DMS79 treated with DMSO at 0.1 percent for 48 hours (cell line): ENCODE measurements around the gene TEKT5.
"Not testable (repeated sequence)": the region's sequence is repeated elsewhere in the genome, so short reads cannot be mapped to it uniquely, and the experiment has no call there.

ENCODE experiments used
- DNase-seq: peaks from one replicate; lab custom pipeline; 2025; lab: John Stamatoyannopoulos, UW

TEKT5 gene

DNA sequence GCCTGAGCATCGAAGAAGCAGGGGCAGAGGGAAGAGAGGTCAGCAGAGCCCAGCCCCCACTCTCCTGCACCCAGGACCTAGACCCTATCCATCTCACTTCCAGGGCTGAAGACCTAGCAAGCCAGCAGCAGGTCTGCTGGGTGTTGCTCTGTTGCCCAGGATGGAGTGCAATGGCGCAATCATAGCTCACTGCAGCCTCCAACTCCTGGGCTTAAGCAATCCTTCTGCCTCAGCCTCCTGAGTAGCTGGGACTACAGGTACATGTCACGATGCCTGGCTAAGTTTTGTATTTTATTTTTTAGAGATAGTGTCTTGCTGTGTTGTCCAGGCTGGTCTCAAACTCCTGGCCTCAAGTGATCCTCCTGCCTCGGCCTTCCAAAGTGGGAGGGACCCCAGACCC, 61.3 kb downstream of the TEKT5 start:
- not testable (repeated sequence) for DNase-seq

DNA sequence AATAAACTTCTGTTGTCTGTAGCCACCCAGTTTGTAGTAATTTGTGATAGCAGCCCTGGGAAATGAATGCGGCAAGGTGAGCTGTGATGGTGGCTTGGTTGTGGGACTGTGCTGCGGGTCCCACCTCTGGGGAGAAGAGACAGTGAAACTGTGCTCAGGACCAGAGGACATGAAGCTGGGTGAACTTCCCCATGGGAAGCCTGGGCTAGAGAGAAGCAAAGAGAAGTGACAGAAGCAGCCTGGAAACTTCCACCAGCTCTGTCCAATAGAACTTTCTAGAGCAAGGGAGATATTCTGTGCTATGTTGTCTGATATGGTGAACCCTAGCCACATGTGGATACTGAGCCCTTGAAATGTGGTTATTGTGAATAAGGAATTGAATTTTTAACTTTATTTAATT, 62.8 kb downstream of the TEKT5 start:
- DNase-seq, result no peak

DNA sequence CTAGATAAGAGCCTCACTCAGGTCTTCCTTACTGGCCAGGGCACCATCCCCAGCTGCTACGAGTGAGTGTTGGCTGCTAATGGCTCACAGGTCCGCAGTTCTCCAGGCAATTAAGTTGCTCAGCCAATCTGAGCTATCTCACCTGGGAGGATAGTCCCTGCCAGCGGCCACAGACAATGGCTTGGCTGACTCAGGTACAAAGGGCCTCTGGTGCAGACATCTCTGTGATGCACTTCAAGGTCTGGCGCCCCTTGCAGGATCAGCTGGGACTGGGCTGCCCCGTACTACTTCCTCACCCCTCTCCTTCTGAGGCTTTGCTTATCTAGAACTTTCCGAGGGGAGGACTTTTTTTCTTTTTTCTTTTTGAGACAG, 65.2 kb downstream of the TEKT5 start:
- DNase-seq, result no peak

- no peak for DNase-seq
Observed at GRCh38 chr16:10625595-10626357, 69.0 kb downstream of the TEKT5 start.

- DNase-seq, result no peak
Observed at GRCh38 chr16:10624527-10624926, 70.2 kb downstream of the TEKT5 start.

- DNase-seq, result no peak
Observed at GRCh38 chr16:10623059-10623458, 71.7 kb downstream of the TEKT5 start.

- DNase-seq, result no peak
Observed at GRCh38 chr16:10622036-10622921, 72.5 kb downstream of the TEKT5 start.

- DNase-seq, result not testable (repeated sequence)
Observed at GRCh38 chr16:10621216-10621949, 73.3 kb downstream of the TEKT5 start.

DNA sequence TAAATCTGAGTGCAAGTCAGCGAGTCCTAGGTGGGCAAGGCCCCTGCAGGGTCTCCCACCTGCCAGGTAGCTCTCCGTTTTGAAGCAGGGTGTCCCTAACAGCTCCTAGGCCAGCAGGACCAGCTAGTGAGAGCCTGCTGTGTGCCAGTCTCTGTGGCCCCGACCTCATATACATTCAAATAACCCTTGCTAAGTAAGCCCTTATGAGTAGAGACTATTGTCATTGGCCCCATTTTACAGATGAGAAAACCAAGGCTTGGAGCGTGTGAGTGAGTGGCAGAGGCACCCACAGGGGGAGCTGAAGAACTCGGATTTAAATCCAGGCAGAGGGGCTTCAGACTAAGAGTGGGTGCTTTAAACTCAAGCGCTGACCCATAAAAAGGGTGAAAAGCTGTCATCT, 74.6 kb downstream of the TEKT5 start:
- no peak for DNase-seq

GRCh38 chr16:10619271-10619849, 75.4 kb downstream of the TEKT5 start:
- peak; percentile 49 for DNase-seq

DNA sequence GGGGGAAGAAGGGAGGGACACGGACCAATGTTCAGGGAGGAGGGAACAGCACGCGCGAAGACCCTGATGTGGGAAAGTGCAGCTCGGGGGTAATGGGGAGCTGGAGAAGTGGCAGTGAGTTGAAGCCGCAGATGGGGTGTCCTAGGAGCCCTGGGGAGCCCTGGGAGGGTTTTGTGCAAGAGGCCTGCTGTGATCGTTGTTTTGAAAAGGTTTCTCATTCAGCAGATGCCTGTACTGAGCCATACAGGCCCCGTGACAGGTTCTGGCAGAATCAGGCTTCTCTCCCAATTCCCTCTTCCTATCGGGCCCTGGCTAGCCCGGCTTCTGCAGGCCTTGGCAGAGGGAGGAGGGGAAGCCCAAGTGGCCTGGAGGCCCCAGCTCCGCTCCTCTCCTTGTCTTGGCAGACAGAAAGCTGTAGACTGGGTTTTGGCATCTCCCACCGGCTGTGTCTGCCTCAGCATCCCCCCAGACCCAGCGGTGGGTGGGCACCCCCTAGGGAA, 76.0 kb downstream of the TEKT5 start:
- no peak for DNase-seq

DNA sequence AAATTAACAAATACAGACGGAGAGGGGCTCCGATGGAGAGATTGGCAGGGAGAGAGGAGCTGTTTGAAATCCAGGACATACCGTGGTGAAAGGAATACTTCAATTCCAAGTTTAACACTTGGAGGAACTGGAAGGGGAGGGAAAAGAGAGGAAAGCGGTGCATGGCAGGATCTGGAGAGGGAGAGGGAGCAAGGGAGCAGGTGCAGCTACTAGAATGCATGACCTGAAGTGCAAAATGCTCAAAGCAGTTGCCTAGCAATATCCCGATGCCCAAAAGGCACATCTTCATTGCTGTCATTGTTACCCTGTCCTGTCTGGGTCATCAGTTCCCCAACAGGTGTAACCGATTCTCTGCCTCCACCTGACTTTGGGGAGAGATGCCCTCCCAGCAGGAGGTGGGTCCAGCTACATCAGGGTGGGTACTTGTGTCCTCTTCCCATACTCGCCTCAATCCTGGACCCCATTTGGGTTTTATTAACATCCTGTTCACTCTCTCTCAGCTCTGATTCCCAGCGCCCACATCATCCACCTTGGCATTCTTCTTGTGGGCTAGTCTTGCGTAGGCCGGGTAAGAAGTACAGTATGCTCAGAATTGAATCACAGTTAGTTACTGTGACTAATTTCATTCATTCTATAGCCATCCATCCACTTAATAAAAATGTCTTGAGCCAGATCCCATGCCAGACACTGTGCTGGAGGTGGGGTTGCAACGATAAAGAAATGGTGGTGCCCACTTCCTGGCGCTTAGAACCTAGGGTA, 76.9 kb downstream of the TEKT5 start:
- peak; percentile 78 for DNase-seq

DNA sequence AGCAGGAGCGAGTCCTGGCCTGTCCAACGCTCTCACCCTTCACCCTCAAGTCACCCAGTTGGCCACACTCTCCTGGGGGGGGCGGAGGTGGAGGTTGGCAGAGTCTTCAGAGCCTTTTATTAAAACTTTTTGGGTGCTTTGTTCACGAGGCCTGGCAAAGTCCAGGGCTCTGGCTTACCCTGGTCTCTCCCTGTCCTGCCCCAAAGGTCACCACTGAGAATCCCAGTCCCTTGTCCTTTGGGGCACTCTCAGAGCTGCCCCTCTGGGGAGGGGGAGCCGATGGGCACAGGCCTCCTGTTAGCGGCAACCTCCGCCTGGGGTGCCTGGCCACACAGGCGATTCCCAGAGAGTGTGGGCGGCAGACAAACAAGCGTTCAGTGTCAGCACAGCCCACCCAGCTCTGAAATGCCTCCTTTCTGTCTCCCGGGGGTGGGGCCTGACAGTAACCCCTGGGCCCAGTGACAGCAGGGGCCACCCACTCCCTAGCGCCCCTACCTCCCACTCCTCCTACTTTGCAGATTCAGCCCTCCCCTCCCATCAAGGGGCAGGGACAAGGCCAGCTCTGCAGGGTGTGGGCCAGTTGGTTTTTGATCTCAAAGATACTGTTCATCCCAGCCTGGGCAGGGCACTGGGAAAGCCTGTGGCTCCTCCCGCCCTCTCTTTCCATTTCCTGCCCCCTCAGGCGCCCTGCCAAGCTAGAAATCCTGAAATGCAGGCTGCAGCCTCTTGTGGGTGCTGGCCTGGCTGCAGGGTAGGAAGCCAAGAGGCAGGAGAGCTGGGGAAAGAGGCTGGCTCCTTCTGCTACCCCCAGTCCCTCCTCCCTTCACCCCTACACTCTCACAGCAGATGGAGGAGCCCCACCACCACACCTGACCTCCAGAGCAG, 77.7 kb downstream of the TEKT5 start:
- DNase-seq, result peak; percentile 83

GRCh38 chr16:10616419-10616755, 78.3 kb downstream of the TEKT5 start:
- no peak for DNase-seq

GRCh38 chr16:10614685-10615084, 80.0 kb downstream of the TEKT5 start:
- DNase-seq, result no peak

DNA sequence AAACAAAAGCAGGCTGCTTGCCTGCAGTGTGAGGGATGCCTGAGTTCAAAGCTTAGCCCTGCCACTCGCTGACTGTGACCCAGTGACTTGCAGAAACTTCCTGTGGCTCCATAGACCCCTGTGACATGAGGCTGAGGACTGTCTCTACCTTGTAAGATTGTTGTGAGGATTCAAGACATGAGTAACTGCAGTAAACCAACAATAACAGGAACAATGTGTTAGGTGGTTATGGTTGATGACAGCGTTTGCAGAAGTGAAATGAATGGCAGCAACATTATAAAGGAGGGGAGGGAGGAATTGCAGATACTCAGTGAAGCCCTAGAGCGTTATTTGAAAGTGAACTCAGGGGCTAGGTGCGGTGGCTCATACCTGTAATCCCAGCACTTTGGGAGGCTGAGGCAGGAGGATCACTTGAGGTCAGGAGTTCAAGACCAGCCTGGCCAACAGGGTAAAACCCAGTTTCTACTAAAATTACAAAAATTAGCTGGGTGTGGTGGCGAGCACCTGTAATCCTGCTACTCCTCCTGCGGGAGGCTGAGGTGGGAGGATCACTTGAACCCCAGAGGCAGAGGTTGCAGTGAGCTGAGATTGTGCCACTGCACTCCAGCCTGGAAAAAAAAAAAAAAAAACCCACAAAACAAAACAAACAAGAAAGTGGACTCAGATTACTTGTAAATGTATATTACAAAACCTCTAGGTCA, 80.8 kb downstream of the TEKT5 start:
- no peak for DNase-seq

DNA sequence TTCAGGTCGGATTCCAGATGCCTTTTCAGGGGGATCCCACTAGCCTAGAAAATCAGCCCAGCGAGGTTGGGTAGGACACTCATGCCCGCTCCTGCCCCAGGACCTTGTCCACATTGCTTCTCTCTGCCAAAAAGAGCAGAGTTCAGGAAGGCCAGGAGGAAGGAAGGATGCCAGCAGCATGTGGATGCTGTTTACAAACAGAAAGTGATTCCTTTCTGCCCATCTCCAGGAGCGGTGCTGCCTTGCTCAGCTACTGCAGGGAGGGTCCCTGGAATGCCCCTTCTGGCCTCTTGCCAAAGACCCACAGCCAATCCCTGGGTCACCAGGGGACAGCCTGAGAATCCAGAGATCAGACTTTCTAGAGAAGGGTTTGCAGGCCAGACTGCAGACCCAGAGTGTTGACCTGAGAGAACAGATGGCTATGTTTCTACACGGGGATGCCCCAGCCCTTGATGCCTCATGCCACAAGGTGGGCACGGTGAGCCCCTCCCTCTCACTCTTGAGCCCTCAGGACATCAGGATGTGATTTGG, 82.0 kb downstream of the TEKT5 start:
- no peak for DNase-seq

- DNase-seq, result no peak
Observed at GRCh38 chr16:10611825-10612342, 82.8 kb downstream of the TEKT5 start.

DNA sequence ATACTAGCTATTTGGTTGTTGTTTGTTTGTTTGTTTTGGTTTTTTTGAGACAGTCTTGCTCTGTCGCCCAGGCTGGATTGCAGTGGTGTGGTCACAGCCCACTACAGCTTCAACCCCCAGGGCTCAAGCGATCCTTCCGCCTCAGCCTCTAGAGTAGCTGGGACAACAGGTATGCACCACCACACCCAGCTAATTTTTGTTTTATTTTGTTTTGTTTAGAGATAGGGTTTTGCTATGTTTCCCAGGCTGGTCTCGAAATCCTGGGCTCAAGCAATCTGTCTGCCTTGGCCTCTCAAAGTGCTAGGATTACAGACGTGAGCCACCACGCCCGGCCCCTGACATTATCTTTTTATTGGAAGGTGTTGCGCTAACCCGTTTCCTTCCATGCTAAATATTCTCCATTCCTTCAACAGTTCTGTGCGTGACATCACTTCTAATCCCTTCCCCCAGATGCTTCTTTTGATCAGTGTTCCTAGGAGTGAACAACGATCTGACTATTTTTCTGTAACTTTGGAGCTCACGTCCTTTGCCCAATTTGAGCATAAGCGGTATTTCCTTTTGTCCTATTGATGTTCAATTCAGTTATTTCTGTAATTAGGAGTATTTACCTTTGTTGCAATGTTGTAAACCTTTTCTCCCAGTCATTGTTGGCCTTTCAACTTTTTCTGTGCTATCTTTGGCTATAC, 84.1 kb downstream of the TEKT5 start:
- no peak for DNase-seq
